SKM-1 (cell line): ENCODE data around the gene OSTN.
"Not testable (repeated sequence)": the region's sequence is repeated elsewhere in the genome, so short reads cannot be mapped to it uniquely, and the experiment has no call there.

Experiments used
- DNase-seq: peaks from one replicate; lab custom pipeline; 2025; ENCODE audit not compliant: unreplicated experiment; lab: John Stamatoyannopoulos, UW

The OSTN gene, protein sequence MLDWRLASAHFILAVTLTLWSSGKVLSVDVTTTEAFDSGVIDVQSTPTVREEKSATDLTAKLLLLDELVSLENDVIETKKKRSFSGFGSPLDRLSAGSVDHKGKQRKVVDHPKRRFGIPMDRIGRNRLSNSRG

GRCh38 chr3:191198932-191199331, at the start of gene OSTN:
OSTN (plus strand) TSS chr3:191199241; CDS start chr3:191212533, 13,292 bp downstream.
- no peak for DNase-seq

DNA sequence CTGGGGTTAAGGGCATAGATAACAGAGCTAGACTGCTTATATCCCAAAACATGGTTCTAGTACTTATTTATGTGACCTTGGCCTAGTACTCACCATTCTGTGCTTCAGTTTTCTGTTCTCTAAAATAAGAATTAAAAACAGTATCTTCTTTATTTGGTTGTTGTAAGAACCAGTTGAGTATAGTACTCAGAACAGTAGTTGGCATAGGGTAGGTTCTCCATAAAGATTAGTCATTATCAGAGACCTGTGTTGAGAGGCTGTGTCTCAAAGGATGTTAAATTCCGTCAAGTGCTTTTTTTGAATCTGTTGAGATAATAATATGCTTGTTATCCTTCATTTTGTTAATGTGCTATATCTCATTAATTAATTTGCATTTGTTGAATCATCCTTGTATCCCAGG, 47.4 kb upstream of the OSTN start:
- no peak for DNase-seq

- DNase-seq: no peak
These were observed 44.2 kb upstream of the OSTN start for GRCh38 chr3:191154827-191155226.

DNA sequence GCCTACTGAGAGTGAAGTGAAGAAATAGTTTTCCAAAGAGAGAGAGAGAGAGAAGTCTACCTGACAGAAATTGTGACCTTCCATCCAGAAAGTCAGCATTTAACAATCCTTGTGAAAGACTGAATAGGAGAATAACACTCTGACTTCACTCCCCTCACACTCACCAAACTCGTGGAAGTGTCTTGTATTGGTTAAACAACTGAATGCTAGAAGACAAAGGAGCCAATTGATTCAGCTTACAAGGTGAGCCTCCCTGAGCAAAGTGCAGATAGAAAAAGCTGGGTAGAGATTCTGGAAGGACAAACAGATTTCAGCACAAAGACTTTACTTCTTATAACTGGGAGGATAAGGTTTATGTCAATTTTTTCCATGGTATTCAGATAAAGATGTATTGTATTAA, 40.8 kb upstream of the OSTN start:
- no peak for DNase-seq

DNA sequence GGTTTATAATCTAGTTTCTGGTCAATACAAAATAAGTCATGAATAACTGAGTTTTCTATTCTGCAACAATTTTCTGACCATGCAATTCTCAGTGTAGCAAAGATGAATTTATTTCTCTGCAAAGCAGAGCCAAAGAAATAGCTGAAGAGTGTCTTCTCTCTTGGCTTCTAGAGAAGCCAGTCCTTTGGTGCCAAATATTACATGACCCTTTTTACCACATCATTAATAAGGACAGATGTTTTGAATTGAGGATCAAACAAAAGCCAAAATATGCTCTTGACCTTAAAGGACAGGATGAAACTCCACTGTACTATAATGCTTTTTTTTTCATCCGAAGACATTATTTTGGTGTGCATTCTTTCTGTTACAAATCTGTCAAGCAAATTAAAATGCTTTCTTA, 40.2 kb upstream of the OSTN start:
- no peak for DNase-seq

- no peak for DNase-seq
These were observed 33.2 kb upstream of the OSTN start for GRCh38 chr3:191165802-191166201.

- no peak for DNase-seq
These were observed 32.7 kb upstream of the OSTN start for GRCh38 chr3:191166368-191166767.

DNA sequence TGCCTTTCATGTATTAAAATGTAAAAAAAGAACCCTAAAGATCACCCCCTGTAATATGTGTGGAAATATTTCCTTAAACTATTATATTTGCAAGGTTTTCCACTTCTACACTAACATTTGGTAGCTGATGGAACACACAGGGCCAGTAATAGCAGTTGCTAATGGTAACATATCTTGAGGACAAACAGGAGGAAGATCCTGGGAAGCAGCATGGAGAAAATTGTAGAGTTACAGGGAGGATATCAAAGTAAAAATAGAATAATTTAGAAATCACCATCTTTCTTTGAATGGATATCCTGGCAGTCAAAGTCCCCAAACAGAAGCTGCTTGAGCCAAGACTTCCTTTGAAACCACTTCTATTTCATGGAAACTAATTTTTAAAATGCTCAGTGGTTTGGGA, 29.5 kb upstream of the OSTN start:
- DNase-seq: no peak

- DNase-seq: no peak
These were observed 28.9 kb upstream of the OSTN start for GRCh38 chr3:191170097-191170496.

- no peak for DNase-seq
These were observed 23.9 kb upstream of the OSTN start for GRCh38 chr3:191175102-191175501.

GRCh38 chr3:191176038-191176785, 22.8 kb upstream of the OSTN start:
- DNase-seq: no peak

DNA sequence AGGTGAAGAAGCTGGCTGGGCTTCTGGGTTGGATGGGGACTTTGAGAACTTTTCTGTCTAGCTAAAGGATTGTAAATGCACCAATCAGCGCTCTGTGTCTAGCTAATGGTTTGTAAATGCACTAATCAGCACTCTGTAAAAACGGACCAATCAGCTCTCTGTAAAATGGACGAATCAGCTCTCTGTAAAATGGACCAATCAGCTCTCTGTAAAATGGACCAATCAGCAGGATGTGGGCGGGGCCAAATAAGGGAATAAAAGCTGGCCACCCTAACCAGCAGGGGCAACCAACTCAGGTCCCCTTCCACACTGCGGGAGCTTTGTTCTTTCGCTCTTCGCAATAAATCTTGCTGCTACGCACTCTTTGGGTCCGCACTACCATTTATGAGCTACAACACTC, 13.7 kb upstream of the OSTN start:
- not testable (repeated sequence) for DNase-seq

DNA sequence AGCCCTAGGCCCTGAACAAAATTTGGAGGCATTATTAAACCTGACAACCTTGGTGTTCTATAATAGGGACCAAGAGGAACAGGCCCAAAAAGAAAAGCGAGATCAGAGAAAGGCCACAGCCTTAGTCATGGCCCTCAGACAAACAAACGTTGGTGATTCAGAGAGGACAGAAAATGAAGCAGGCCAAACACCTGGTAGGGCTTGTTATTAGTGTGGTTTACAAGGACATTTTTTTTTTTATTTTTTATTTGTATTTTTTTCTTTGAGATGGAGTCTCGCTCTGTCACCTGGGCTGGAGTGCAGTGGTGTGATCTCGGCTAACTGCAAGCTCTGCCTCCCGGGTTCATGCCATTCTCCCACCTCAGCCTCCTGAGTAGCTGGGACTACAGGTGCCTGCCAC, 10.8 kb upstream of the OSTN start:
- not testable (repeated sequence) for DNase-seq

DNA sequence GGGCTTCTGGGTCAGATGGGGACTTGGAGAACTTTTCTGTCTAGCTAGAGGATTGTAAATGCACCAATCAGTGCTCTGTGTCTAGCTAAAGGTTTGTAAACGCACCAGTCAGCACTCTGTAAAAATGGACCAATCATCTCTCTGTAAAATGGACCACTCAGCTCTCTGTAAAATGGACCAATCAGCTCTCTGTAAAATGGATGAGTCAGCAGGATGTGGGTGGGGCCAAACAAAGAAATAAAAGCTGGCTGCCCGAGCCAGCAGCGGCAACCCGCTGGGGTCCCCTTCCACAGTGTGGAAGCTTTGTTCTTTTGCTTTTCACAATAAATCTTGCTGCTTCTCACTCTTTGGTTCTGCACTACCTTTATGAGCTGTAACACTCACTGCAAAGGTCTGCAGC, 6.8 kb upstream of the OSTN start:
- DNase-seq: not testable (repeated sequence)

GRCh38 chr3:191192941-191193340, 6.1 kb upstream of the OSTN start:
- no peak for DNase-seq

DNA sequence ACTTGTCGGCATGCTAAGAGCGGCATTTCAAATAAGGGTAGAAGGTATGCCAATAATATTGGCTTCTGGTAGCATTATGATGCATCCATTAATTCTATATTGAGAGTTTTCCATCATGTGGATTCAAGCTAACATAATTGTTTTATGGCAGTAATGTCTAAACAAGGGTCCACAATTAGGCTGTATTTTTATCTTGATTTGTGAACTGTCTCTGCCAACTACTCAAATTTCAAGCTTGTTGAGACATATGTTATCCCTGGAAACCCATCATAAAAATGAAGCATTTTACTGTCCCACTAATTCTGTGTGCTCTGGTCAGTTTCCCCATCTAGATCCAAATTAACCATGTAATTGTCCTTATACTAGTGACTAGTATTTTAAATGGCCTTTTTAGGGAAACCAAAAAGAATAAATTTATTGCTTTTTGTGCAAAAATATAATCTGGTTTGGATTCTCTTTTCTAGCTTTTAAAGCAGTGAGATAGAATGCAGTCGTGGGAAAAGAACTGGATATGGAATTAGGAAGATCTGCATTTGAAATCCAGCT, 1.2 kb upstream of the OSTN start:
- no peak for DNase-seq

DNA sequence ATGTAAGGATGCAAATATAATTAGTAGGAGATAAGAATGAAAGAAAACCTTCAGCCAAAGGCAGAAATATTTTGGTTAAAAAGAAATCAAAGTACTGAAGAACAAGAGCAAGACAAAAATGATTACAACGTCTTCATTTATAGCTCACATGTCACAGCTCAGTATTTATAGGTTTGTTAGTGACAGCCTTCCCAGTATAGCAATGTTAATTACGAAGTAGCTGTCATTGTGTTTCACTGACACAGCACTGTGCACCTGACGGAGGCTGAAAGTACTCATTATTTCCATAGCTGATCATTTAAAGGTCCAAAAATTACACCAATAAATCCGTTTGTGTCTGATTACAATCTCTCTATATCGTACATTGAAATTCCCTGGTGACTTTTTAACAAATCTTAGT, 561 bp upstream of the OSTN start:
- no peak for DNase-seq

- DNase-seq: no peak
These were observed 11.0 kb downstream of the OSTN start for GRCh38 chr3:191210032-191210431.

DNA sequence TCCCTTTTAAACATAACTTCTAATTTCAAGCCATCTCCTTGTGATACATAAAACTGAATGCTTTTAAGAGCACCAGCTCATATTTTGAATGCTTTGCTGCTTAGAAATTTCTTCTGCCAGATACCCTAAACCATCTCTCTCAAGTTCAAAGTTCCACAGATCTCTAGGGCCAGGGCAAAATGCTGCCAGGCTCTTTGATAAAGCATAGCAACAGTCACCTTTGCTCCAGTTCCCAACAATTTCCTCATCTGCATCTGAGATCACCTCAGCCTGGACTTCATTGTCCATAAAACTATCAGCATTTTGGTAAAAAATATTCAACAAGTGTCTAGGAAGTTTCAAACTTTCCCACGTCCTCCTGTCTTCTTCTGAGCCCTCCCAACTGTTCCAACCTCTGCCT, 17.5 kb downstream of the OSTN start:
- no peak for DNase-seq

DNA sequence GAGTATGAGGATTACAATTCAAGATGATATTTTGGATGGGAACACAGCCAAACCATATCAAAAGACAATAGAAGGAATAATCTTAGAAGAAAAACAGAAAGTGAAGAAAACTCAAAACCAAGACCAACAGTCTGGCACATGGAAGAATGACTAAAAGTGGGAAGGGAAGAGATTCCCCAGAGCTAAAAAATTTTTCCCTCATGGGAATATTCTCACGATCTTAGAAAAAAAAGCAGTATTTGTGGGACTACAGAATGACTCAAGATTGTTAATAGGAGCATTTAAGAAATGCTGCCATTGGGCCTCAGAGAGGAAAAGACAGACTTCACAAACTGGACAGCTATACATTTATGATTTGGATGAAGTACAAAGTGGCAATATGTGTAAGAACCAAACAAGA, 18.3 kb downstream of the OSTN start:
- DNase-seq: no peak

GRCh38 chr3:191220908-191221307, 21.9 kb downstream of the OSTN start:
- no peak for DNase-seq

DNA sequence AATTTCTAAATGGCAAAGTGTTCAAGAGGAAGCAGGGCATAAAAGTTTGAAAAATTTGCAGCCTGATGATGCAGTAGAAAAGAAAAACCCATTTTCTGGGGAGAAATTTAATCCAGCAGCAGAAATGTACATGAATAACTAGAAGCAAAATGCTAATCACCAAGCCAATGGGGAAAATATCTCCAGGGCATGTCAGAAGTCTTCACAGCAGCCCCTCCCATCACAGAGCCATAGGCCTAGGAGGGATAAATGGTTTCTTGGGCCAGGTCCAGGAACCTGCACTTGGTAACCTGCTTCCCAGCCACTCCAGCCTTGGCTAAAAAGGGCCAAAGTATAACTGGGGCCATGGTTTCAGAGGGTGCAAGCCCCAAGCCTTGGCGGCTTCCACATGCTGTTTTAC, 22.6 kb downstream of the OSTN start:
- DNase-seq: no peak

DNA sequence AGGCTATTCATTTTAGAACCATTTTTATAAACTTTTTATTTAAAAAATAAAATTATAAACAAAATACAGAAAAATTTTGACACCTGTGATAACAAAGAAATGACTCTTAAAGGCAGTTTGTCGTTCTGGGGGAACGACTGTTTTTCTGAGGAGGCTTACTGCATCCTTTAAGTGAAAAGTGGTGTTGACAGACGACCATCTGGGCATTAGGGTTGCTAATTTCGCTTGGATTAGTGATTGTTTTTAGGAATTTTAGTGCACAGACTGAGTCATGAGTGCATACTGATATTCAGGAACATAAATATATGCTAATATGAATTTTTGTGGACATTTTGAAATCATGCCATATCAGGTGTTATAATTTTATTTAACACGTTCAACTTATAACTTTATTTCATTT, 28.5 kb downstream of the OSTN start:
- no peak for DNase-seq
